Stomach (tissue), 9 donors: Measurements from ENCODE around the gene KATNAL2. TPM values are rescaled to one million over a fixed set of nuclear protein-coding genes. Genes with fewer than 3 reads are reported as not detected.

Source experiments
- DNase-seq, 2 donors: peaks; one replicate each; pipeline versions ENCODE4 v3.0.0 to v3.0.0-alpha.2; 2013 to 2019
- H3K27ac ChIP-seq, 5 donors: fragments of 200-600 bp in 4 of 5; sonication (generic) in 4 of 5; one replicate each; pipeline ENCODE4 v1.5.1; 2013 to 2019; ENCODE audit warnings: mild to moderate bottlenecking in 1 of 5, moderate library complexity in 1 of 5
- H3K27me3 ChIP-seq, 3 donors: fragments of 200-600 bp; sonication (generic); one replicate each; pipeline ENCODE4 v1.5.1; 2017 to 2019; ENCODE audit warnings: mixed run types in 1 of 3
- H3K36me3 ChIP-seq, 4 donors: fragments of 200-600 bp; sonication (generic); 1 replicate in 3 of 4; 2 replicates in 1 of 4; pipeline ENCODE4 v1.5.1; 2016 to 2019
- H3K4me1 ChIP-seq, 4 donors: fragments of 200-600 bp; sonication (generic); one replicate each; pipeline ENCODE4 v1.5.1; 2016 to 2019
- H3K4me3 ChIP-seq, 4 donors: fragments of 200-600 bp; sonication (generic) in 3 of 4; one replicate each; pipeline ENCODE4 v1.5.1; 2016 to 2019; ENCODE audit warnings: mild to moderate bottlenecking in 1 of 4
- H3K9me3 ChIP-seq, 4 donors: fragments of 200-600 bp; sonication (generic); one replicate each; pipeline ENCODE4 v1.5.1; 2016 to 2019
- EP300 ChIP-seq: sonication (generic); formaldehyde crosslinking; IDR thresholded peaks from one replicate; pipeline ENCODE4 v1.6.1; 2017; ENCODE audit warnings: antibody characterized with exemption
- POLR2A ChIP-seq, 4 donors: fragments of 450-650 bp; IDR thresholded peaks; one replicate each; pipeline ENCODE4 v1.6.1; 2016; ENCODE audit warnings: antibody characterized with exemption in 4 of 4, control low read depth in 2 of 4, mild to moderate bottlenecking in 1 of 4, moderate library complexity in 1 of 4
- POLR2AphosphoS5 ChIP-seq, 3 donors: sonication (generic); formaldehyde crosslinking; IDR thresholded peaks; one replicate each; pipeline ENCODE4 v1.6.1; 2016; ENCODE audit warnings: antibody characterized with exemption in 3 of 3
- WGBS, 5 donors: extraction: QIAGEN DNeasy Blood & Tissue Kit in 3 of 5; methylation state at CpG; one replicate each; pipeline versions ENCODE4 v1.1.5 to v1.1.7; 2013 to 2018; 5-methylcytosine and 5-hydroxymethylcytosine counted together
- intact Hi-C: fragments of 100-400 bp; cut with DNase I; formaldehyde crosslinking; loops from one replicate; pipeline ENCODE4 v1.15.1; 2023; ENCODE audit warnings: low total_unique reads
- polyA plus RNA-seq, 3 donors: library from polyadenylated mRNA; stranded (reverse); fragments of 200-250 nt; gene quantifications; one replicate each; pipeline ENCODE4 v1.2.3, GENCODE V29; 2013
- total RNA-seq, 5 donors: library from RNA; depleted of rRNA; stranded (reverse); fragments of >200 nt; gene quantifications; one replicate each; pipeline versions ENCODE4 v1.1.0 to v1.2.3, GENCODE V29; 2014 to 2016
- TF ChIP-seq, protein P1 (sequence below), 7 experiments: fragments of 450-650 bp in 4 of 7; fragments of 200-600 bp in 3 of 7; sonication (generic) in 3 of 7; IDR thresholded peaks; one replicate each; pipeline ENCODE4 v1.5.1; 2016 to 2019; ENCODE audit warnings: antibody characterized with exemption in 7 of 7, control low read depth in 2 of 7, mild to moderate bottlenecking in 1 of 7
- donor health status: healthy with polysubstance abuse.
- donor health status: Bipolar disorder and iron deficiency.
- donor health status: healthy.

Gene KATNAL2
- total and polyA plus RNA-seq, 8 donors = 0.43 to 39.1 (median 2.7) TPM; not detected in 1

DNA sequence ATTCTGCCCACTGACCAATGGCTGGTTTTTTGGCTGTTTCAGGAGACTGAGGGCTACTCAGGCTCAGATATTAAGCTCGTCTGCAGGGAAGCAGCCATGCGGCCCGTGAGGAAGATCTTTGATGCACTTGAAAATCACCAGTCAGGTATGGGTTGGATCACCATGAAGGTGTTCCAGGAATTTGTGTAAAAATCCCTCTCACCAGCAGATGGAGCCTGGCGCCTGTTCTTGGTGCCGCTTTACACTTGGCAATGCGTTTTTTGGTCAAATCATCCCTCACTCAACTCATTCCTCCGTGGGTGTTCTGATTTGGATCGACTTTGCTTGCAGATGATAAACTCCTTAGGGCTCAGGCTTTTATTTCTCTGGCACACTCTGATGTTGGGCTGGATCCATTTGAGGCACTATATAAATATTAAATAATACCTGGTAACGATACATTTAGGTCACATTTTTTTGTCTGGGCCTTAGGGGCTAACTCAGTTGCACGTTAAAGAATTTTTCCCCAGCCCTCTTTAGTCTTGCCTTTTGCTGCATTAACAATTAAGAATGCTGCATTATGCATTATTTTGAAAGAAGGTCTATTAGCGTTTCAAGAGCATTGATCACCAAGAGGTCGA lies 182.9 kb downstream of the KATNAL2 start:
- 23 to 30% (median 26%) methylated on average over 12 of the region's 12 CpGs for WGBS, 5 donors
- Histone ChIP-seq H3K4me1 (peaks cover 0 to 4% (median 1%) of the 10 kb centered on the region in 4 donors), H3K27me3 (no peaks in the 10 kb centered on the region), H3K36me3 (peaks cover 0 to 16% (median 12%) of the 10 kb centered on the region in 4 donors), H3K9me3 (no peaks in the 10 kb centered on the region), H3K4me3 (no peak overlapping the region), H3K27ac (no peak overlapping the region)
- TF ChIP-seq EP300 (no peak), POLR2A (IDR thresholded peaks at IDR 0.05) (no peak), POLR2AphosphoS5 (IDR thresholded peaks at IDR 0.05) (no peak)
- TF ChIP-seq, protein P1, sequence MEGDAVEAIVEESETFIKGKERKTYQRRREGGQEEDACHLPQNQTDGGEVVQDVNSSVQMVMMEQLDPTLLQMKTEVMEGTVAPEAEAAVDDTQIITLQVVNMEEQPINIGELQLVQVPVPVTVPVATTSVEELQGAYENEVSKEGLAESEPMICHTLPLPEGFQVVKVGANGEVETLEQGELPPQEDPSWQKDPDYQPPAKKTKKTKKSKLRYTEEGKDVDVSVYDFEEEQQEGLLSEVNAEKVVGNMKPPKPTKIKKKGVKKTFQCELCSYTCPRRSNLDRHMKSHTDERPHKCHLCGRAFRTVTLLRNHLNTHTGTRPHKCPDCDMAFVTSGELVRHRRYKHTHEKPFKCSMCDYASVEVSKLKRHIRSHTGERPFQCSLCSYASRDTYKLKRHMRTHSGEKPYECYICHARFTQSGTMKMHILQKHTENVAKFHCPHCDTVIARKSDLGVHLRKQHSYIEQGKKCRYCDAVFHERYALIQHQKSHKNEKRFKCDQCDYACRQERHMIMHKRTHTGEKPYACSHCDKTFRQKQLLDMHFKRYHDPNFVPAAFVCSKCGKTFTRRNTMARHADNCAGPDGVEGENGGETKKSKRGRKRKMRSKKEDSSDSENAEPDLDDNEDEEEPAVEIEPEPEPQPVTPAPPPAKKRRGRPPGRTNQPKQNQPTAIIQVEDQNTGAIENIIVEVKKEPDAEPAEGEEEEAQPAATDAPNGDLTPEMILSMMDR (IDR thresholded peaks at IDR 0.05) = peak in 5 of 7 experiments; percentile 43 to 69 (median 60)
- intact Hi-C loops = loop anchor here (5.0 to 10.0 kb wide), 2 partner anchors 107 to 644 kb away; no protein-coding TSS in a partner anchor
- peak; percentile 59 to 75 for DNase-seq

GRCh38 chr18:47108373-47108772 lies 191.0 kb downstream of the KATNAL2 start:
- Histone ChIP-seq H3K27ac (no peak overlapping the region), H3K4me3 (no peak overlapping the region), H3K27me3 (no peaks in the 10 kb centered on the region), H3K4me1 (no peaks in the 10 kb centered on the region), H3K36me3 (peaks cover 21 to 96% (median 91%) of the 10 kb centered on the region in 4 donors), H3K9me3 (no peaks in the 10 kb centered on the region)
- WGBS, 5 donors = 78 to 88% (median 87%) methylated on average over 3 of the region's 3 CpGs
- DNase-seq = no peak
- no peak for TF ChIP-seq POLR2A (IDR thresholded peaks at IDR 0.05)
- TF ChIP-seq, protein P1 (IDR thresholded peaks at IDR 0.05) = no peak
- no peak for TF ChIP-seq EP300
- intact Hi-C loops = loop anchor here (10.0 kb wide), 1 partner anchor 636 kb away; no protein-coding TSS in a partner anchor

DNA sequence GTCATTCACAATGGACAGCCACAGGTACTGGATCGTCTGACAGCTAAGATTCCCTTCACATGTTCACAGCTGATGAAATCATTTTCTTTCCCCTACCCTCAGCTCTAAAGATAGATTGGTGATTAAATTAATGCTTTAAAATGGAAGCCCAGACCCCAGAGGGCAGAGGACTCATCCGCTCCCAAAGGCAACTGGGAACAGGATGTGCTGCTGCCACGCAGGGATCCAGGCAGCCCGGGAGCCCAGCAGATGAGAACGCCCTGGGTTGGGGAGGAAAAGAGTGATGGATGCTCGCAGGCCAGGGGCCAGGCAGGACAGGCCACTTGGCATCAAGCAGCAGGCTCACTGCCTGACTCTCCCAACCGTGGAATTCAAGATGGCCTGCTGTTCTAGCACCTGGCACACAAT lies 191.6 kb downstream of the KATNAL2 start:
- H3K27ac ChIP-seq = no peak overlapping the region
- H3K27me3 ChIP-seq = no peaks in the 10 kb centered on the region
- peaks cover 21 to 98% (median 96%) of the 10 kb centered on the region in 4 donors for H3K36me3 ChIP-seq
- H3K4me1 ChIP-seq = no peaks in the 10 kb centered on the region
- 82 to 94% (median 91%) methylated on average over 6 to 7 of the region's 7 CpGs for WGBS, 5 donors
- H3K4me3 ChIP-seq = no peak overlapping the region
- intact Hi-C loops = loop anchor here (10.0 kb wide), 1 partner anchor 636 kb away; no protein-coding TSS in a partner anchor
- H3K9me3 ChIP-seq = no peaks in the 10 kb centered on the region
- DNase-seq = no peak
- no peak for TF ChIP-seq EP300
- TF ChIP-seq POLR2AphosphoS5 (IDR thresholded peaks at IDR 0.05) = no peak
- TF ChIP-seq, protein P1 (IDR thresholded peaks at IDR 0.05) = no peak
- TF ChIP-seq POLR2A (IDR thresholded peaks at IDR 0.05) = no peak

- 67 to 90% (median 75%) methylated on average over 1 of the region's 1 CpG for WGBS, 5 donors
- no peak overlapping the region for H3K4me3 ChIP-seq
- H3K27ac ChIP-seq = no peak overlapping the region
- no peak for DNase-seq
- no peaks in the 10 kb centered on the region for H3K4me1 ChIP-seq
- intact Hi-C loops = loop anchor here (10.0 kb wide), 1 partner anchor 635 kb away; no protein-coding TSS in a partner anchor
- peaks cover 21 to 98% (median 97%) of the 10 kb centered on the region in 4 donors for H3K36me3 ChIP-seq
- TF ChIP-seq POLR2A (IDR thresholded peaks at IDR 0.05) (no peak), EP300 (no peak), POLR2AphosphoS5 (IDR thresholded peaks at IDR 0.05) (no peak)
- TF ChIP-seq, protein P1 (IDR thresholded peaks at IDR 0.05) = no peak
- H3K9me3 ChIP-seq = no peaks in the 10 kb centered on the region
- H3K27me3 ChIP-seq = no peaks in the 10 kb centered on the region
These were observed 192.3 kb downstream of the KATNAL2 start for GRCh38 chr18:47109720-47110119.
